Measurements from ENCODE around the gene NDRG3. TPM values are rescaled to one million over a fixed set of nuclear protein-coding genes. Genes with fewer than 3 reads are reported as not detected.

NDRG3 gene
- total RNA-seq, 1 donor: 30.7 TPM

DNA sequence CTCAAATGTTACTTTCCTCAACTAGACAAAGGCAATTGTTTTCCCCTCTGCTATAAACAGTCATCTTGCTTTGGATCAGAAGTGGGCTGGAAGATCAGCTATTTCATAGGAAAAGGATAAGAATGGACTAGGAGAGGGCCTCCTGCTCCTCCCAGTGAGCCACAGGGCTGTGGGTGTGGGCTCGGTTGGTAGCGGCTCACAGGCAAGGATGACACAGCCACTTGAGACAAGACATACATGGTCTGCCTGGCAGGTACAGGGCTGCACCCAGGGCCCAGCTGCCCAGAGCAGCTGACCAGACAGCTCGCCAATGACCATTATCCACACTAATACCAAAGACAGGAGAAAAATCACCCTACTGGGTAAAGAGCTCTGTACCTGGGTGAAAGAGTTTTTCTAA is 90.9 kb downstream of the NDRG3 start:
- TF ChIP-seq, protein P1, sequence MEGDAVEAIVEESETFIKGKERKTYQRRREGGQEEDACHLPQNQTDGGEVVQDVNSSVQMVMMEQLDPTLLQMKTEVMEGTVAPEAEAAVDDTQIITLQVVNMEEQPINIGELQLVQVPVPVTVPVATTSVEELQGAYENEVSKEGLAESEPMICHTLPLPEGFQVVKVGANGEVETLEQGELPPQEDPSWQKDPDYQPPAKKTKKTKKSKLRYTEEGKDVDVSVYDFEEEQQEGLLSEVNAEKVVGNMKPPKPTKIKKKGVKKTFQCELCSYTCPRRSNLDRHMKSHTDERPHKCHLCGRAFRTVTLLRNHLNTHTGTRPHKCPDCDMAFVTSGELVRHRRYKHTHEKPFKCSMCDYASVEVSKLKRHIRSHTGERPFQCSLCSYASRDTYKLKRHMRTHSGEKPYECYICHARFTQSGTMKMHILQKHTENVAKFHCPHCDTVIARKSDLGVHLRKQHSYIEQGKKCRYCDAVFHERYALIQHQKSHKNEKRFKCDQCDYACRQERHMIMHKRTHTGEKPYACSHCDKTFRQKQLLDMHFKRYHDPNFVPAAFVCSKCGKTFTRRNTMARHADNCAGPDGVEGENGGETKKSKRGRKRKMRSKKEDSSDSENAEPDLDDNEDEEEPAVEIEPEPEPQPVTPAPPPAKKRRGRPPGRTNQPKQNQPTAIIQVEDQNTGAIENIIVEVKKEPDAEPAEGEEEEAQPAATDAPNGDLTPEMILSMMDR (IDR thresholded peaks at IDR 0.05; ENCODE audit: insufficient read depth, low read depth, low read length): no peak
- no peak overlapping the region for H3K4me3 ChIP-seq (ENCODE audit: low read depth, low read length)
- no peak for DNase-seq (ENCODE audit: low read depth)

DNA sequence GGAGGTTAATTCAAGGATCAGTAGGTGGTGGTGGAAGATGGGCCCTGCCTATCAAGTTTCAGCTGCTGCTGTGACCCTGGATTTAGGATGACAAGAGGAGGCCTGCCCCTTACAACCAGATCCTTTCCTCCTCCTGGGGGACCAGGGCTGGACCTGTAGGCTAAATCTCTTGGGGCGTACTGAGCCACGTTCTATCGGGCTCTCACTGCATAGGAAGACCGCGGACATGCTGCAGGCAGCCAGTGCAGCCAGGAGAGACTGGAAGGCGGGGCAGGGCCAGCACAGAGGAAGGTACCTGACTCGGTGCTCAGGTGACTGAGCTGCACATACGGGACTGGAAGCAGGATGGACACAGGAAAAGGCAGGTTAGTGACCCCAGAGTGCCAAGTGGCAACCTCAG is 91.4 kb downstream of the NDRG3 start:
- DNase-seq (ENCODE audit: low read depth): no peak
- H3K4me3 ChIP-seq (ENCODE audit: low read depth, low read length): no peak overlapping the region
- TF ChIP-seq, protein P1 (IDR thresholded peaks at IDR 0.05; ENCODE audit: insufficient read depth, low read depth, low read length): no peak

DNA sequence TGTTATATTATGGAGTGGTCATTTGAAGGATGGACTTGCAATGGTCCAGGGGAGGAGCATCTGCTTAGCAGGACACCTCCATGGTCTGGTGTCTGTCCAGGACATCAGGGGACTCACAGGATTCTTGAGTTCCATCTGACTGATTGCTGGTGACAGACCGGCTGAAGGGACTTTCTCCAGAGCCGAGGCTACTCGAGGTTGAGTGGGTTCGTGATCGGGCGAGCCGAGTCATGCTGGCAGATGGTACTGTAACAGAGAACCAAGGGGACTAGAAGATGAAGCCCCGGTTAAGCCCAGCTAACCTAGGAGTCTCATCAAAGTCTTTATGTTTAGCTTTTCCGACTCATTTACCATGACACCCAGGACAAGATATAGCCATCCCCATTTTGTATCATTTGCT is 92.4 kb downstream of the NDRG3 start:
- no peak overlapping the region for H3K4me3 ChIP-seq (ENCODE audit: low read depth, low read length)
- no peak for DNase-seq (ENCODE audit: low read depth)
- TF ChIP-seq, protein P1 (IDR thresholded peaks at IDR 0.05; ENCODE audit: insufficient read depth, low read depth, low read length): no peak

DNA sequence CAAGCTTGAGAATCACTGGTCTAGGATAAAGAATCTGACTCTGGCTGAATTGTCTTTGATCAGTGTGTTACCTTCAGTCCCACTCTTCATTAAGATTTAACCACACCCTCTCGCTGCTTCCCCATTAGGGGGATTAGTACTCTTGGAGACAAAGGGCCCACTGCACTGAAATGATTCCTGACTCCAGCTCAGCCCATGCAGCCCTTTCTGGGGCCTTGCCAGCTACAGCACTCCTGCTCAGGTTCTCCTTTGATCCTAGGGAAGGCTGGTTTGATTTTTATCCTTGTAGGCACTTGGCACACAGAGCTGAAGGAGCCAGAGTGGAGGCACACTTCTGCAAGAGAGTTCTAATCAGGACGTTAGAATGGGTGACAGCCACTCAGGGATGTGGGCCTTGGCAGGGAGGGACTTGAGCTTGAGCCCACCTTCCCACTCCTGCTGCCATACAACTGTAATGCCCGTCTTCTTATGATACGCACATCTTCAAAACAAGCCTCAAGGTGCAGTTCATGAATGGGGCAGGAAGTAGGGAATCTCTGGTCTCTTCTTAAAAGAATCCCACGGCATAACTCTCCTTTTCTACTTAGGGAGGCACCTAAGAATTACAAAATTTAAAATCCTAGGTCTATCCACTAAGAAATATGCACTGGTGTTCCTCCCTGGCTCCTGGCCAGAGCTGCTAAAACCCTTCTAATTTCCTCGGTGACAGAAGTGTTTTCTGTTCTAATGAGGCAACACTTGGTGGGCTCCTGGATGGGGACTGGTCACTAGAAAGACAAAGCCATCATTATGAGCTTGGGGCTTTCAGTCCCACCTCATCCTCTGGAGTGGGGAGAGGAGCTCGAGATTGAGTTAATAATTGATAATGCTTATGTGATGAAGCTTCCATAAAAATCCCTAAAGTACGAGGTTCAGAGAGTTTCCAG is 98.4 kb downstream of the NDRG3 start:
- TF ChIP-seq, protein P1 (IDR thresholded peaks at IDR 0.05; ENCODE audit: insufficient read depth, low read depth, low read length): no peak
- no peak overlapping the region for H3K4me3 ChIP-seq (ENCODE audit: low read depth, low read length)
- DNase-seq (ENCODE audit: low read depth): no peak

DNA sequence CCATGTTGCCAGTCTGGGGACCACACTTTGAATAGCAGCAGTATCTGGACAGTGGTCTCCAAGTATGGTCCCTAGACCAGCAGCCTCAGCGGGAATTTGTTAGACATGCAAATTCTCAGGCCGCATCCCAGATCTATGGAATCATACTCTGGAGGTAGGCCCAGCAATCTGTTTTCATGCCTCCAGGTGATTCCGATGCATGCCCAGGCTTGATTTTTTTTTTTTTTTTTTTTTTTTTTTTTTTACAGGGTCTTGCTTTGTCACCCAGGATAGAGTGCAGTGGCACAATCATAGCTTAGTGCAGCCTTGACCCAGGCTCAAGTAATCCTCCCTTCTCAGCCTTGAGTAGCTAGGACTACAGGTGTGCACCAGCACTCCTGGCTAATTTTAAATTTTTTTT is 99.2 kb downstream of the NDRG3 start:
- H3K4me3 ChIP-seq (ENCODE audit: low read depth, low read length): no peak overlapping the region
- TF ChIP-seq, protein P1 (IDR thresholded peaks at IDR 0.05; ENCODE audit: insufficient read depth, low read depth, low read length): no peak
- no peak for DNase-seq (ENCODE audit: low read depth)

DNA sequence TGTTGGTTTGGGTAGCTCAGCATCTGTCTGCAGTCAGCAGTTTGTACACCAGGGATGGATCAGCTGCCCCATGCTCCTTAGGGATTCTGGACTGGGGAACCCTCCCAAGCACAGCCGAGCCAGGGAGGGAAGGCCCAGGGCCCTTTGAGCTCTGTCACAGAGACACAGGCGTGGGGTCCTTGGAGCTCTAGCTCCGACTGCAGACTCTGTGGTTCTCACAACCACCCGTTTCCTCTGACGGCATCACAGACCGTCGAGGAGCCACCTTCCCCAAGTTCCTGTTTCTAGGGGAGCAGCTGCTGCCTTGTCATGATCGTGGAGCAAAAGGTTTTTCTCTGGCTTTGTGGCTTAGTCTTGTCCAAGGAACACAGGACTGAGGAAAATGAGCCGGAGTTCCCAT is 99.9 kb downstream of the NDRG3 start, which contains the start of gene SLA2:
SLA2 (minus strand) TSS at position 199 of the 400 bp plus-strand sequence. CDS start 4,861 bp downstream, outside the sequence.
- no peak within 1 kb of the TSS for H3K4me3 ChIP-seq (ENCODE audit: low read depth, low read length)
- TF ChIP-seq, protein P1 (IDR thresholded peaks at IDR 0.05; ENCODE audit: insufficient read depth, low read depth, low read length): no peak
- DNase-seq (ENCODE audit: low read depth): no peak

Measured in fibroblast of villous mesenchyme (primary cell).